HCT116 (cell line): ENCODE measurements around the gene CNR2. TPM values are rescaled to one million over a fixed set of nuclear protein-coding genes. Genes with fewer than 3 reads are reported as not detected.

ENCODE experiments used
- ATAC-seq: fragments of 200-7000 bp; cut with Tn5 transposase; 2 replicates; pipeline ENCODE4 v1.9.1; 2020; ENCODE audit warnings: mild to moderate bottlenecking, moderate library complexity
- BruUV-seq: library from RNA; stranded (reverse); fragments of 400-500 nt; replicated peaks from 2 replicates; lab custom pipeline; 2021; lab: Mats Ljungman, UMichigan
- CTCF ChIA-PET: fragments of 300-600 bp; sonication (Branson Sonifier 250); formaldehyde crosslinking; loops from one replicate; lab custom pipeline; 2021; ENCODE audit warnings: antibody characterized with exemption; lab: Charles Lee
- POLR2A ChIA-PET: fragments of 300-600, 350-600 bp; sonication (Branson Sonifier 250); formaldehyde crosslinking; loops from one replicate; lab custom pipeline; 2021; ENCODE audit warnings: antibody characterized with exemption; lab: Charles Lee
- RAD21 ChIA-PET, 2 experiments: fragments of 300-600 bp; sonication (Branson Sonifier 250); formaldehyde crosslinking; loops; one replicate each; lab custom pipeline; 2023; ENCODE audit warnings: low total read pairs in 2 of 2; ENCODE audit not compliant: uncharacterized antibody in 2 of 2, unreplicated experiment in 2 of 2, low non-redundant PET in 1 of 2; lab: Charles Lee
- DNase-seq: peaks from one replicate; pipeline ENCODE4 v3.0.0-alpha.2; 2010; ENCODE audit warnings: low read depth, low spot score
- H2AFZ ChIP-seq: fragments of 200-600 bp; shearing (Covaris generic), sonication (generic); 2 replicates; pipeline ENCODE4 v1.6.1; 2017; ENCODE audit warnings: low read depth, mixed run types, mixed read lengths, antibody characterized with exemption, low read length; ENCODE audit not compliant: poor library complexity, severe bottlenecking
- H3K27ac ChIP-seq: 2 replicates; pipeline ENCODE4 v1.5.1; 2012; ENCODE audit warnings: low read depth, low read length
- H3K27me3 ChIP-seq: fragments of 200-600 bp; sonication (generic); 2 replicates; pipeline ENCODE4 v1.6.1; 2016; ENCODE audit warnings: mixed run types, low read length, mixed read lengths; ENCODE audit not compliant: insufficient read depth
- H3K36me3 ChIP-seq, 2 experiments: fragments of 200-500 bp in 1 of 2; fragments of 200-600 bp in 1 of 2; sonication (Bioruptor generic) in 1 of 2; sonication (generic) in 1 of 2; 2 replicates each; pipeline versions ENCODE4 v1.5.1 to v1.6.1; 2014 to 2016; ENCODE audit warnings: low read length in 2 of 2, inconsistent platforms in 1 of 2, mixed read lengths in 1 of 2, mixed run types in 1 of 2; ENCODE audit not compliant: insufficient read depth in 2 of 2, control insufficient read depth in 1 of 2
- H3K4me1 ChIP-seq, 2 experiments: fragments of 200-600 bp in 1 of 2; sonication (generic) in 1 of 2; 2 replicates each; pipeline versions ENCODE4 v1.5.1 to v1.6.1; 2012 to 2017; ENCODE audit warnings: low read length in 2 of 2, inconsistent platforms in 1 of 2, mild to moderate bottlenecking in 1 of 2, mixed read lengths in 1 of 2, mixed run types in 1 of 2, moderate library complexity in 1 of 2; ENCODE audit not compliant: insufficient read depth in 2 of 2, control insufficient read depth in 1 of 2
- H3K4me2 ChIP-seq: fragments of 200-600 bp; sonication (generic); 2 replicates; pipeline ENCODE4 v1.6.1; 2017; ENCODE audit warnings: mixed run types, low read length, mixed read lengths
- H3K4me3 ChIP-seq, 2 experiments: fragments of 200-600 bp in 1 of 2; sonication (generic) in 1 of 2; replicated peaks in 1 of 2; 2 replicates each; pipeline ENCODE4 v1.5.1; 2011 to 2016; ENCODE audit warnings: low read length in 2 of 2, control low read depth in 1 of 2, low read depth in 1 of 2, mild to moderate bottlenecking in 1 of 2, mixed read lengths in 1 of 2, mixed run types in 1 of 2
- H3K79me2 ChIP-seq: fragments of 200-600 bp; sonication (generic); 2 replicates; pipeline ENCODE4 v1.6.1; 2017; ENCODE audit warnings: mild to moderate bottlenecking, mixed run types, low read length, moderate library complexity, mixed read lengths; ENCODE audit not compliant: insufficient read depth
- H3K9ac ChIP-seq: fragments of 200-600 bp; sonication (generic); 2 replicates; pipeline ENCODE4 v1.6.1; 2016; ENCODE audit warnings: low read length, mixed read lengths
- H3K9me2 ChIP-seq: fragments of 200-600 bp; sonication (generic), shearing (Covaris generic); 2 replicates; pipeline ENCODE4 v1.6.1; 2017; ENCODE audit warnings: mixed run types, mild to moderate bottlenecking, moderate library complexity; ENCODE audit not compliant: insufficient read depth
- H3K9me3 ChIP-seq, 2 experiments: fragments of 200-500 bp in 1 of 2; fragments of 200-600 bp in 1 of 2; sonication (Bioruptor generic) in 1 of 2; sonication (generic) in 1 of 2; 2 replicates each; pipeline ENCODE4 v1.6.1; 2014 to 2017; ENCODE audit warnings: low read length in 2 of 2, mixed read lengths in 2 of 2, inconsistent platforms in 1 of 2, low read depth in 1 of 2, mild to moderate bottlenecking in 1 of 2, mixed run types in 1 of 2, moderate library complexity in 1 of 2; ENCODE audit not compliant: control insufficient read depth in 1 of 2, insufficient read depth in 1 of 2
- H4K20me1 ChIP-seq: fragments of 200-600 bp; sonication (generic), shearing (Covaris generic); 2 replicates; pipeline ENCODE4 v1.6.1; 2017; ENCODE audit warnings: mixed run types, mild to moderate bottlenecking, moderate library complexity; ENCODE audit not compliant: insufficient read depth
- CBX3 ChIP-seq: IDR thresholded peaks from 2 replicates; pipeline ENCODE4 v1.6.1; 2012; ENCODE audit warnings: low read depth
- CEBPB ChIP-seq: IDR thresholded peaks from 2 replicates; pipeline ENCODE4 v1.6.1; 2012; ENCODE audit warnings: low read depth
- EGR1 ChIP-seq: IDR thresholded peaks from 2 replicates; pipeline ENCODE4 v1.6.1; 2012; ENCODE audit warnings: low read depth
- ELF1 ChIP-seq: IDR thresholded peaks from 2 replicates; pipeline ENCODE4 v1.6.1; 2012; ENCODE audit warnings: low read depth, borderline replicate concordance
- EZH2 ChIP-seq: fragments of 200-600 bp; sonication (generic); IDR thresholded peaks from 2 replicates; pipeline ENCODE4 v1.6.1; 2017; ENCODE audit warnings: antibody characterized with exemption, mixed run types
- EZH2phosphoT487 ChIP-seq: fragments of 200-600 bp; IDR thresholded peaks from 2 replicates; pipeline ENCODE4 v1.6.1; 2018; ENCODE audit warnings: antibody characterized with exemption, borderline replicate concordance
- FOSL1 ChIP-seq: IDR thresholded peaks from 2 replicates; pipeline ENCODE4 v1.6.1; 2012; ENCODE audit warnings: low read depth
- JUND ChIP-seq: IDR thresholded peaks from 2 replicates; pipeline ENCODE4 v1.6.1; 2012
- POLR2A ChIP-seq: IDR thresholded peaks from 2 replicates; pipeline ENCODE4 v1.7.0; 2011; ENCODE audit warnings: borderline replicate concordance; ENCODE audit not compliant: insufficient read depth, insufficient read length; ENCODE audit errors: extremely low read depth
- POLR2AphosphoS5 ChIP-seq: IDR thresholded peaks from 2 replicates; pipeline ENCODE4 v1.6.1; 2011; ENCODE audit warnings: mild to moderate bottlenecking, low read depth, low read length, moderate library complexity
- SP1 ChIP-seq: IDR thresholded peaks from 2 replicates; pipeline ENCODE4 v1.6.1; 2012; ENCODE audit warnings: low read depth
- SRF ChIP-seq: IDR thresholded peaks from 2 replicates; pipeline ENCODE4 v1.6.1; 2012; ENCODE audit warnings: low read depth
- TCF7L2 ChIP-seq: IDR thresholded peaks from 2 replicates; pipeline ENCODE4 v1.7.0; 2011; ENCODE audit warnings: borderline replicate concordance, inconsistent platforms; ENCODE audit not compliant: insufficient read depth, insufficient read length; ENCODE audit errors: extremely low read depth
- YY1 ChIP-seq: IDR thresholded peaks from 2 replicates; pipeline ENCODE4 v1.6.1; 2011; ENCODE audit warnings: low read length, low read depth, moderate library complexity, mild to moderate bottlenecking; ENCODE audit not compliant: insufficient replicate concordance; ENCODE audit errors: extremely low read depth
- ZFX ChIP-seq: fragments of 450-650 bp; IDR thresholded peaks from 2 replicates; pipeline ENCODE4 v1.6.1; 2017
- intact Hi-C: fragments of 100-400 bp; cut with micrococcal nuclease; formaldehyde crosslinking; loops from 2 replicates; pipeline ENCODE4 v1.10.0; 2022
- total RNA-seq: library from RNA; stranded (reverse); gene quantifications from one replicate; pipeline ENCODE4 v1.2.1, GENCODE V29; 2021; ENCODE audit not compliant: unreplicated experiment
- TF ChIP-seq, protein P1 (sequence below), 3 experiments: fragments of 200-600 bp in 1 of 3; sonication (generic) in 1 of 3; IDR thresholded peaks in 2 of 3; conservative IDR thresholded peaks in 1 of 3; 2 replicates each; pipeline ENCODE4 v1.5.1; 2012 to 2017; ENCODE audit warnings: low read depth in 2 of 3, low read length in 2 of 3, antibody characterized with exemption in 1 of 3, borderline replicate concordance in 1 of 3, control low read depth in 1 of 3, mild to moderate bottlenecking in 1 of 3, mixed read lengths in 1 of 3, mixed run types in 1 of 3, moderate library complexity in 1 of 3; ENCODE audit not compliant: insufficient read depth in 1 of 3
- TF ChIP-seq, protein P2 (sequence below): IDR thresholded peaks from 2 replicates; pipeline ENCODE4 v1.6.1; 2012
- TF ChIP-seq, protein P3 (sequence below): IDR thresholded peaks from 2 replicates; pipeline ENCODE4 v1.6.1; 2011; ENCODE audit warnings: mild to moderate bottlenecking, low read length, moderate library complexity; ENCODE audit not compliant: insufficient replicate concordance; ENCODE audit errors: extremely low read depth
- TF ChIP-seq, protein P4 (sequence below): IDR thresholded peaks from 2 replicates; pipeline ENCODE4 v1.6.1; 2012
- TF ChIP-seq, protein P5 (sequence below): IDR thresholded peaks from 2 replicates; pipeline ENCODE4 v1.6.1; 2012; ENCODE audit warnings: low read depth

The CNR2 gene
- total RNA-seq, 1 experiment from 2014 or later, result 0.05 TPM

DNA sequence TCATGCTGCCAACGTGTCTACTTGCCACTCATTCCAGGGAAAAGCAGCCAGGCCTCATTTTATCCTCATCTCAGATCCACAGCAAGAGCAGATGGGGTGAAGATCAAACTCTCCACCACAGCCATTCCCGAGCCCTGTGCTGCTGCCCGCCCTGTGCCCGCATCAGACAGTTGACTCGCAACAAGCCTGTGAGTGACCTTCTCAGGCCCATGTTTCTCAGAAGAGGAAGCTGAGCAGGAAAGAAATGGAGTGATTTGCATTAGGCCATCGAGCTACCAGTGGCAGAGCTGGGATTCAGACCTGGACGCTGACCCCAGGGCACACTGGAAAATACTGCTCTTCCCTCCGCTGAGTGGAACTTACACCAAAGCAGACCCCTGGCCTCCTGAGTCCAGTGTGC is 1.2 kb downstream of the CNR2 start:
- intact Hi-C loops, result no loop called here
- ChIA-PET POLR2A (no interaction called here), CTCF (no interaction called here), RAD21 (no interaction called here)
- no TSS peak for BruUV-seq
- Histone ChIP-seq H3K4me2 (no peak overlapping the region), H3K79me2 (no peaks in the 10 kb centered on the region), H3K9me3 (no peaks in the 10 kb centered on the region), H3K4me1 (peaks cover 4 to 20% of the 10 kb centered on the region in 2 experiments), H3K9me2 (no peaks in the 10 kb centered on the region), H2AFZ (no peak overlapping the region), H3K4me3 (no peak overlapping the region), H4K20me1 (no peaks in the 10 kb centered on the region), H3K27me3 (no peaks in the 10 kb centered on the region), H3K27ac (no peak overlapping the region), H3K9ac (no peak overlapping the region), H3K36me3 (no peaks in the 10 kb centered on the region)
- DNase-seq (no peak), ATAC-seq (no peak)
- no peak for TF ChIP-seq YY1
- no peak for TF ChIP-seq JUND
- no peak for TF ChIP-seq EZH2phosphoT487
- TF ChIP-seq POLR2AphosphoS5, result no peak
- TF ChIP-seq, protein P1, sequence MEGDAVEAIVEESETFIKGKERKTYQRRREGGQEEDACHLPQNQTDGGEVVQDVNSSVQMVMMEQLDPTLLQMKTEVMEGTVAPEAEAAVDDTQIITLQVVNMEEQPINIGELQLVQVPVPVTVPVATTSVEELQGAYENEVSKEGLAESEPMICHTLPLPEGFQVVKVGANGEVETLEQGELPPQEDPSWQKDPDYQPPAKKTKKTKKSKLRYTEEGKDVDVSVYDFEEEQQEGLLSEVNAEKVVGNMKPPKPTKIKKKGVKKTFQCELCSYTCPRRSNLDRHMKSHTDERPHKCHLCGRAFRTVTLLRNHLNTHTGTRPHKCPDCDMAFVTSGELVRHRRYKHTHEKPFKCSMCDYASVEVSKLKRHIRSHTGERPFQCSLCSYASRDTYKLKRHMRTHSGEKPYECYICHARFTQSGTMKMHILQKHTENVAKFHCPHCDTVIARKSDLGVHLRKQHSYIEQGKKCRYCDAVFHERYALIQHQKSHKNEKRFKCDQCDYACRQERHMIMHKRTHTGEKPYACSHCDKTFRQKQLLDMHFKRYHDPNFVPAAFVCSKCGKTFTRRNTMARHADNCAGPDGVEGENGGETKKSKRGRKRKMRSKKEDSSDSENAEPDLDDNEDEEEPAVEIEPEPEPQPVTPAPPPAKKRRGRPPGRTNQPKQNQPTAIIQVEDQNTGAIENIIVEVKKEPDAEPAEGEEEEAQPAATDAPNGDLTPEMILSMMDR (IDR thresholded peaks at IDR 0.05 in 2 of 3, conservative IDR thresholded peaks at IDR 0.05 in 1 of 3; ENCODE audit: borderline replicate concordance in 1 of 3, insufficient read depth in 1 of 3, low read depth in 2 of 3, low read length in 2 of 3), result no peak
- no peak for TF ChIP-seq POLR2A
- TF ChIP-seq, protein P2, sequence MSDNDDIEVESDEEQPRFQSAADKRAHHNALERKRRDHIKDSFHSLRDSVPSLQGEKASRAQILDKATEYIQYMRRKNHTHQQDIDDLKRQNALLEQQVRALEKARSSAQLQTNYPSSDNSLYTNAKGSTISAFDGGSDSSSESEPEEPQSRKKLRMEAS, result no peak
- no peak for TF ChIP-seq EZH2
- no peak for TF ChIP-seq TCF7L2
- no peak for TF ChIP-seq EGR1
- no peak for TF ChIP-seq ELF1
- TF ChIP-seq SP1, result no peak
- TF ChIP-seq CBX3, result no peak
- TF ChIP-seq, protein P3, sequence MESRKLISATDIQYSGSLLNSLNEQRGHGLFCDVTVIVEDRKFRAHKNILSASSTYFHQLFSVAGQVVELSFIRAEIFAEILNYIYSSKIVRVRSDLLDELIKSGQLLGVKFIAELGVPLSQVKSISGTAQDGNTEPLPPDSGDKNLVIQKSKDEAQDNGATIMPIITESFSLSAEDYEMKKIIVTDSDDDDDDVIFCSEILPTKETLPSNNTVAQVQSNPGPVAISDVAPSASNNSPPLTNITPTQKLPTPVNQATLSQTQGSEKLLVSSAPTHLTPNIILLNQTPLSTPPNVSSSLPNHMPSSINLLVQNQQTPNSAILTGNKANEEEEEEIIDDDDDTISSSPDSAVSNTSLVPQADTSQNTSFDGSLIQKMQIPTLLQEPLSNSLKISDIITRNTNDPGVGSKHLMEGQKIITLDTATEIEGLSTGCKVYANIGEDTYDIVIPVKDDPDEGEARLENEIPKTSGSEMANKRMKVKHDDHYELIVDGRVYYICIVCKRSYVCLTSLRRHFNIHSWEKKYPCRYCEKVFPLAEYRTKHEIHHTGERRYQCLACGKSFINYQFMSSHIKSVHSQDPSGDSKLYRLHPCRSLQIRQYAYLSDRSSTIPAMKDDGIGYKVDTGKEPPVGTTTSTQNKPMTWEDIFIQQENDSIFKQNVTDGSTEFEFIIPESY, result no peak
- no peak for TF ChIP-seq CEBPB
- no peak for TF ChIP-seq SRF
- TF ChIP-seq ZFX, result no peak
- TF ChIP-seq, protein P4, sequence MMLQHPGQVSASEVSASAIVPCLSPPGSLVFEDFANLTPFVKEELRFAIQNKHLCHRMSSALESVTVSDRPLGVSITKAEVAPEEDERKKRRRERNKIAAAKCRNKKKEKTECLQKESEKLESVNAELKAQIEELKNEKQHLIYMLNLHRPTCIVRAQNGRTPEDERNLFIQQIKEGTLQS, result no peak
- TF ChIP-seq, protein P5, sequence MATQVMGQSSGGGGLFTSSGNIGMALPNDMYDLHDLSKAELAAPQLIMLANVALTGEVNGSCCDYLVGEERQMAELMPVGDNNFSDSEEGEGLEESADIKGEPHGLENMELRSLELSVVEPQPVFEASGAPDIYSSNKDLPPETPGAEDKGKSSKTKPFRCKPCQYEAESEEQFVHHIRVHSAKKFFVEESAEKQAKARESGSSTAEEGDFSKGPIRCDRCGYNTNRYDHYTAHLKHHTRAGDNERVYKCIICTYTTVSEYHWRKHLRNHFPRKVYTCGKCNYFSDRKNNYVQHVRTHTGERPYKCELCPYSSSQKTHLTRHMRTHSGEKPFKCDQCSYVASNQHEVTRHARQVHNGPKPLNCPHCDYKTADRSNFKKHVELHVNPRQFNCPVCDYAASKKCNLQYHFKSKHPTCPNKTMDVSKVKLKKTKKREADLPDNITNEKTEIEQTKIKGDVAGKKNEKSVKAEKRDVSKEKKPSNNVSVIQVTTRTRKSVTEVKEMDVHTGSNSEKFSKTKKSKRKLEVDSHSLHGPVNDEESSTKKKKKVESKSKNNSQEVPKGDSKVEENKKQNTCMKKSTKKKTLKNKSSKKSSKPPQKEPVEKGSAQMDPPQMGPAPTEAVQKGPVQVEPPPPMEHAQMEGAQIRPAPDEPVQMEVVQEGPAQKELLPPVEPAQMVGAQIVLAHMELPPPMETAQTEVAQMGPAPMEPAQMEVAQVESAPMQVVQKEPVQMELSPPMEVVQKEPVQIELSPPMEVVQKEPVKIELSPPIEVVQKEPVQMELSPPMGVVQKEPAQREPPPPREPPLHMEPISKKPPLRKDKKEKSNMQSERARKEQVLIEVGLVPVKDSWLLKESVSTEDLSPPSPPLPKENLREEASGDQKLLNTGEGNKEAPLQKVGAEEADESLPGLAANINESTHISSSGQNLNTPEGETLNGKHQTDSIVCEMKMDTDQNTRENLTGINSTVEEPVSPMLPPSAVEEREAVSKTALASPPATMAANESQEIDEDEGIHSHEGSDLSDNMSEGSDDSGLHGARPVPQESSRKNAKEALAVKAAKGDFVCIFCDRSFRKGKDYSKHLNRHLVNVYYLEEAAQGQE, result no peak
- no peak for TF ChIP-seq FOSL1
